SK-N-MC (cell line): ENCODE measurements around the gene MAGEF1.

Source experiments
- EZH2 ChIP-seq: fragments of 200-600 bp; sonication (generic); IDR thresholded peaks from one replicate; pipeline ENCODE4 v1.6.1; 2017; ENCODE audit warnings: antibody characterized with exemption
- POLR2AphosphoS5 ChIP-seq: IDR thresholded peaks from 2 replicates; pipeline ENCODE4 v1.6.1; 2012; ENCODE audit warnings: mild to moderate bottlenecking, low read depth, low read length, borderline replicate concordance

DNA sequence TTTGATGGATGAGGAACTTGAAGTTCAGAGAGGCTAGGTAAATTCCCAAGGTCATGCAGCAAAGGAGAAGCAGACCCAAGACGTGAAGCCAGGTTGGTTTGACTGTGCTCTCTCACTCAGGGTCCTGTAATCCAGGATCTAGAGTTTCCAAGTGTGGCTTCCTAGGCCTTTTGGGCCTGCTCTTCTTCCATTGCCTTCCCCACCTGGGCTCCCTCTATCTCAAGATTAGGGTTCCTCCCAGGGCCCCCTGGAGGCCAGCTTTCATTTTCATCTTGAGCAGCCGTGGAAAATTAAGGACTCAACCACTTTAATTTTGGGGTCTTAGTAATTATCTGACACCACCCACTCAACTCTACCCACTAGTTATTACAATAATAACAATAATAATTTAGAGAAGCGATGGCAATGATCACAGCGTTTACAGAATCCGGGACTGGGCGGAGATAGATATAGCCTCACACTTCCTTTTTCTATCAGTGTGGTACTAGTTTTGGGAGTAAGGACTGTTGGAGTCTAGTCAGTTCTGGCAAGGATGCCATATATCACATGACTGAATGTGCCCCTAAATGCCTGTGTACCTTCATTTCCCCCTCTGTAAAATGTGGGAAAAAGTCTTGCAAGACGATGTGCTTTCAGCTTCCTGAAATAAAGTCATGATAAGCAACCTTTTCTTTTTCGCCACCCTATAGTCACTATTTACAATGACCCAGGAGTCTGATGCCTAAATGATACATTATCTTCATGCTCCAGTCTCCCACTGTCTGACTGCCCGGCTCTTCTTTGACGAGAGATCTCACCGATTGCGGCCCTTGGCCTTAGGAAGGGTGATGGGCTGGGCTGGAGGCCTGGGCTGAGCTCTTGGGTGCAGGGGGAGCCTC is 30.2 kb upstream of the MAGEF1 start:
- TF ChIP-seq POLR2AphosphoS5 (no peak), EZH2 (no peak)
